ENCODE data around the gene GPR158.

Gene GPR158

DNA sequence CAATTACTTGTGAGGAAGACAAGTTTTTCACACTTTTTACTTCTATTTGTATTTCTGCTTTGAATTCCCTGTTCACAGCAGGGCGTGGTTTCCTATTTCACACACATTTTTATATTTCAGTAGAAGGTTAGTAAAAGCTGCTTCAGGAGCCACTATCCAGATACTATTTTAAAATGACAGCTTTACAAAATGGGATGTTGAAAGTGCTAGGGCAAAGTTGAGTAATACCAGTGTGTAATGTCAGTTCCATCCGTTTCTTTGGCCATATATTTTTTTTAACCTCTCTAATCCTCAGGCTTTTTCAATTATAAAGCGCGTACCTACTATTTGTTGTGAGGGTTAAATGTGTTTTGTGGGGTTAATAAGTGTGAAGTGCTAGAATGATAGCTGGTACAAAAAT lies 276.6 kb downstream of the GPR158 start:
- TF ChIP-seq RAD21 (IDR thresholded peaks at IDR 0.05; ENCODE audit: low read depth): no peak
- TF ChIP-seq TAF1 (IDR thresholded peaks at IDR 0.05; ENCODE audit: low read depth): no peak
- TF ChIP-seq CREB1 (IDR thresholded peaks at IDR 0.05; ENCODE audit: low read depth): no peak
- TF ChIP-seq, protein P1, sequence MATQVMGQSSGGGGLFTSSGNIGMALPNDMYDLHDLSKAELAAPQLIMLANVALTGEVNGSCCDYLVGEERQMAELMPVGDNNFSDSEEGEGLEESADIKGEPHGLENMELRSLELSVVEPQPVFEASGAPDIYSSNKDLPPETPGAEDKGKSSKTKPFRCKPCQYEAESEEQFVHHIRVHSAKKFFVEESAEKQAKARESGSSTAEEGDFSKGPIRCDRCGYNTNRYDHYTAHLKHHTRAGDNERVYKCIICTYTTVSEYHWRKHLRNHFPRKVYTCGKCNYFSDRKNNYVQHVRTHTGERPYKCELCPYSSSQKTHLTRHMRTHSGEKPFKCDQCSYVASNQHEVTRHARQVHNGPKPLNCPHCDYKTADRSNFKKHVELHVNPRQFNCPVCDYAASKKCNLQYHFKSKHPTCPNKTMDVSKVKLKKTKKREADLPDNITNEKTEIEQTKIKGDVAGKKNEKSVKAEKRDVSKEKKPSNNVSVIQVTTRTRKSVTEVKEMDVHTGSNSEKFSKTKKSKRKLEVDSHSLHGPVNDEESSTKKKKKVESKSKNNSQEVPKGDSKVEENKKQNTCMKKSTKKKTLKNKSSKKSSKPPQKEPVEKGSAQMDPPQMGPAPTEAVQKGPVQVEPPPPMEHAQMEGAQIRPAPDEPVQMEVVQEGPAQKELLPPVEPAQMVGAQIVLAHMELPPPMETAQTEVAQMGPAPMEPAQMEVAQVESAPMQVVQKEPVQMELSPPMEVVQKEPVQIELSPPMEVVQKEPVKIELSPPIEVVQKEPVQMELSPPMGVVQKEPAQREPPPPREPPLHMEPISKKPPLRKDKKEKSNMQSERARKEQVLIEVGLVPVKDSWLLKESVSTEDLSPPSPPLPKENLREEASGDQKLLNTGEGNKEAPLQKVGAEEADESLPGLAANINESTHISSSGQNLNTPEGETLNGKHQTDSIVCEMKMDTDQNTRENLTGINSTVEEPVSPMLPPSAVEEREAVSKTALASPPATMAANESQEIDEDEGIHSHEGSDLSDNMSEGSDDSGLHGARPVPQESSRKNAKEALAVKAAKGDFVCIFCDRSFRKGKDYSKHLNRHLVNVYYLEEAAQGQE (IDR thresholded peaks at IDR 0.05; ENCODE audit: low read depth): no peak
- TF ChIP-seq, protein P2, sequence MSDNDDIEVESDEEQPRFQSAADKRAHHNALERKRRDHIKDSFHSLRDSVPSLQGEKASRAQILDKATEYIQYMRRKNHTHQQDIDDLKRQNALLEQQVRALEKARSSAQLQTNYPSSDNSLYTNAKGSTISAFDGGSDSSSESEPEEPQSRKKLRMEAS (IDR thresholded peaks at IDR 0.05): no peak
- no peak for TF ChIP-seq EP300 (IDR thresholded peaks at IDR 0.05; ENCODE audit: borderline replicate concordance)
- TF ChIP-seq TEAD4 (IDR thresholded peaks at IDR 0.05): no peak
- TF ChIP-seq EGR1 (IDR thresholded peaks at IDR 0.05): no peak
- TF ChIP-seq, protein P3, sequence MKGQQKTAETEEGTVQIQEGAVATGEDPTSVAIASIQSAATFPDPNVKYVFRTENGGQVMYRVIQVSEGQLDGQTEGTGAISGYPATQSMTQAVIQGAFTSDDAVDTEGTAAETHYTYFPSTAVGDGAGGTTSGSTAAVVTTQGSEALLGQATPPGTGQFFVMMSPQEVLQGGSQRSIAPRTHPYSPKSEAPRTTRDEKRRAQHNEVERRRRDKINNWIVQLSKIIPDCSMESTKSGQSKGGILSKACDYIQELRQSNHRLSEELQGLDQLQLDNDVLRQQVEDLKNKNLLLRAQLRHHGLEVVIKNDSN (IDR thresholded peaks at IDR 0.05): no peak
- TF ChIP-seq FOXM1 (IDR thresholded peaks at IDR 0.05; ENCODE audit: borderline replicate concordance, low read depth): no peak
- TF ChIP-seq ZBTB7A (IDR thresholded peaks at IDR 0.05; ENCODE audit: low read depth): no peak
- no peak for TF ChIP-seq CEBPB (IDR thresholded peaks at IDR 0.05)
- no peak for TF ChIP-seq YY1 (IDR thresholded peaks at IDR 0.05; ENCODE audit: low read depth)
- TF ChIP-seq NFIC (IDR thresholded peaks at IDR 0.05): no peak
- no peak for TF ChIP-seq TCF12 (IDR thresholded peaks at IDR 0.05; ENCODE audit: low read depth)

DNA sequence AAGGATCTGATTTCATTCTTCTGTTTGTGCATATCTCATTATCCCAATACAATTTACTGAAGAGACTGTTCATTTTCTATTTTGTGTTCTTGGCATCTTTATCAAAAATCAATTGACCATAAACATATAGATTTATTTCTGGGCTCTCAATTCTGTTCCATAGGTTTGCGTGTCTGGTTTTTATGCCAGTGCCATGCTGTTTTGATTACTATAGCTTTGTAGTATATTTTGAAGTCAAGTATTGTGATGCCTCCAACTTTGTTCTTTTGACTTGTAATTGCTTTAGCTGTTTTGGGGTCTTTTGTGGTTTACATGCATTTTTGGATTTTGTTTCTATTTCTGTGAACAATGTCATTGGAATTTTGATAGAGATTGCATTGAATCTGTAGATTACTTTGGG lies 278.8 kb downstream of the GPR158 start:
- TF ChIP-seq, protein P2 (IDR thresholded peaks at IDR 0.05): no peak
- TF ChIP-seq, protein P3 (IDR thresholded peaks at IDR 0.05): no peak
- TF ChIP-seq TAF1 (IDR thresholded peaks at IDR 0.05; ENCODE audit: low read depth) (no peak), ZBTB7A (IDR thresholded peaks at IDR 0.05; ENCODE audit: low read depth) (no peak), CREB1 (IDR thresholded peaks at IDR 0.05; ENCODE audit: low read depth) (no peak), EGR1 (IDR thresholded peaks at IDR 0.05) (no peak), TEAD4 (IDR thresholded peaks at IDR 0.05) (no peak), EP300 (IDR thresholded peaks at IDR 0.05; ENCODE audit: borderline replicate concordance) (no peak), TCF12 (IDR thresholded peaks at IDR 0.05; ENCODE audit: low read depth) (no peak), YY1 (IDR thresholded peaks at IDR 0.05; ENCODE audit: low read depth) (no peak), RAD21 (IDR thresholded peaks at IDR 0.05; ENCODE audit: low read depth) (no peak), CEBPB (IDR thresholded peaks at IDR 0.05) (no peak), NFIC (IDR thresholded peaks at IDR 0.05) (no peak), FOXM1 (IDR thresholded peaks at IDR 0.05; ENCODE audit: borderline replicate concordance, low read depth) (no peak)
- TF ChIP-seq, protein P1 (IDR thresholded peaks at IDR 0.05; ENCODE audit: low read depth): no peak

DNA sequence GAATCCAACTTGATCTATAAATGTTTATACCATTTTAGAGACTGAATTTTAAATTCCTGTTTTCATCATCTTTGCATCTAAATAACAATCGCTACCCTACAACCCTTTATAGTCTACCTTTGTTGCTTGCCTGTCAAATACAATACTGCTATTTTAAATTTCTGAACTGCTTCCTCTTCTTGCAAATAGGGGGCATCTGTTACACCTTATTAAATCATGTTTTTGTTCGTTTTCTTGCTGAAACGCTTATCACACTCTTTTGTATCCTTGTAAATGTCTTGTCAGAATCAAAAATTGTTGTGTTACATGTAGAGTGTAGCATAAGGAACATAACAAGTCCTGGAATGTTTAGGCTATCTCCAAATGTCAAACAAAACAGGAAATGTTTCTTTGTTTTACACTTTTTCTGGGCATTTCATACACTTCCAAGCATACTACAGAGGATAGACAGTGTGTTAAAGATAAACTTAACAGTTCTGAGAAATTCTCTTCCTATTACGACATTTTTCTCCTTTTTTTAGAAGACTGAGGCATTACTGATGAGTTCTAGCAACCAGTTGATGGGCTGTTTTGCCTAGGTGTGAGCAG lies 281.3 kb downstream of the GPR158 start:
- TF ChIP-seq, protein P2 (IDR thresholded peaks at IDR 0.05): no peak
- TF ChIP-seq CREB1 (IDR thresholded peaks at IDR 0.05; ENCODE audit: low read depth) (no peak), YY1 (IDR thresholded peaks at IDR 0.05; ENCODE audit: low read depth) (no peak), CEBPB (IDR thresholded peaks at IDR 0.05) (no peak), EGR1 (IDR thresholded peaks at IDR 0.05) (no peak), TCF12 (IDR thresholded peaks at IDR 0.05; ENCODE audit: low read depth) (no peak), ZBTB7A (IDR thresholded peaks at IDR 0.05; ENCODE audit: low read depth) (no peak), TAF1 (IDR thresholded peaks at IDR 0.05; ENCODE audit: low read depth) (no peak), FOXM1 (IDR thresholded peaks at IDR 0.05; ENCODE audit: borderline replicate concordance, low read depth) (no peak), RAD21 (IDR thresholded peaks at IDR 0.05; ENCODE audit: low read depth) (no peak), EP300 (IDR thresholded peaks at IDR 0.05; ENCODE audit: borderline replicate concordance) (no peak), NFIC (IDR thresholded peaks at IDR 0.05) (no peak), TEAD4 (IDR thresholded peaks at IDR 0.05) (no peak)
- TF ChIP-seq, protein P1 (IDR thresholded peaks at IDR 0.05; ENCODE audit: low read depth): no peak
- TF ChIP-seq, protein P3 (IDR thresholded peaks at IDR 0.05): no peak
